HepG2 (cell line): ENCODE measurements around the gene RAC3. TPM values are rescaled to one million over a fixed set of nuclear protein-coding genes. Genes with fewer than 3 reads are reported as not detected.
A peak's percentile ranks its signal among the peaks of the same experiment; 100 is the strongest.

Experiments
- DMAP1 ChIP-seq: IDR thresholded peaks from 2 replicates; pipeline ENCODE4 v1.6.1; 2016
- ONECUT2 ChIP-seq: sonication (generic); formaldehyde crosslinking; IDR thresholded peaks from 2 replicates; pipeline ENCODE4 v1.4.0; 2020; ENCODE audit warnings: missing genetic modification reagents
- PHB2 ChIP-seq: fragments of 450-650 bp; IDR thresholded peaks from 2 replicates; pipeline ENCODE4 v1.6.1; 2018; ENCODE audit not compliant: partially characterized antibody
- RNF2 ChIP-seq: fragments of 450-650 bp; conservative IDR thresholded peaks from 2 replicates; pipeline ENCODE4 v1.6.1; 2016; ENCODE audit warnings: low read depth
- TARDBP ChIP-seq: sonication (generic); formaldehyde crosslinking; IDR thresholded peaks from 2 replicates; pipeline ENCODE4 v1.8.0; 2022; ENCODE audit warnings: mild to moderate bottlenecking, missing genetic modification reagents
- ZNF292 ChIP-seq: sonication (generic); formaldehyde crosslinking; IDR thresholded peaks from 2 replicates; pipeline ENCODE4 v1.8.1; 2022; ENCODE audit warnings: mild to moderate bottlenecking, low read depth, missing genetic modification reagents, borderline replicate concordance
- ZNF556 ChIP-seq: sonication (generic); formaldehyde crosslinking; IDR thresholded peaks from 2 replicates; pipeline ENCODE4 v1.4.0; 2020; ENCODE audit warnings: mild to moderate bottlenecking, missing genetic modification reagents, borderline replicate concordance
- polyA plus RNA-seq, 8 experiments: library from polyadenylated mRNA; depleted of rRNA in 3 of 8; stranded (reverse) in 7 of 8; unstranded in 1 of 8; fragments of >200 nt; fragmentation: Illumina TruSeq in 4 of 8; extraction: Trizol in 4 of 8; gene quantifications; 2 replicates each; pipeline versions ENCODE4 v1.2.1 to v1.2.3, GENCODE V29; 2011 to 2016; ENCODE audit warnings: low read depth in 4 of 8, missing spikeins in 1 of 8, mixed read lengths in 1 of 8; ENCODE audit not compliant: insufficient read depth in 1 of 8
- total RNA-seq, 5 experiments: library from RNA; depleted of rRNA; stranded (reverse); fragments of >200 nt; fragmentation: Illumina TruSeq; extraction: Trizol; gene quantifications; 2 replicates each; pipeline ENCODE4 v1.2.3, GENCODE V29; 2016; ENCODE audit warnings: low read depth in 1 of 5
- TF ChIP-seq, protein P1 (sequence below): sonication (generic); formaldehyde crosslinking; IDR thresholded peaks from 2 replicates; pipeline ENCODE4 v1.9.0; 2021; ENCODE audit warnings: mild to moderate bottlenecking, missing genetic modification reagents
- TF ChIP-seq, protein P2 (sequence below): sonication (generic); formaldehyde crosslinking; IDR thresholded peaks from 2 replicates; pipeline ENCODE4 v1.4.0; 2020; ENCODE audit warnings: mild to moderate bottlenecking, missing genetic modification reagents
- TF ChIP-seq, protein P3 (sequence below): sonication (generic); formaldehyde crosslinking; IDR thresholded peaks from 2 replicates; pipeline ENCODE4 v1.4.0; 2020; ENCODE audit warnings: mild to moderate bottlenecking, missing genetic modification reagents
- TF ChIP-seq, protein P4 (sequence below): IDR thresholded peaks from 2 replicates; pipeline ENCODE4 v1.6.1; 2016
- TF ChIP-seq, protein P5 (sequence below): IDR thresholded peaks from 2 replicates; pipeline ENCODE4 v1.4.0; 2020; ENCODE audit warnings: mild to moderate bottlenecking, missing genetic modification reagents

Gene RAC3
- total and polyA plus RNA-seq, 2 of the 13 experiments (the other 11 are each of a cell fraction or from before 2014, with no cell fraction given) = 10.5 to 21.3 TPM

DNA sequence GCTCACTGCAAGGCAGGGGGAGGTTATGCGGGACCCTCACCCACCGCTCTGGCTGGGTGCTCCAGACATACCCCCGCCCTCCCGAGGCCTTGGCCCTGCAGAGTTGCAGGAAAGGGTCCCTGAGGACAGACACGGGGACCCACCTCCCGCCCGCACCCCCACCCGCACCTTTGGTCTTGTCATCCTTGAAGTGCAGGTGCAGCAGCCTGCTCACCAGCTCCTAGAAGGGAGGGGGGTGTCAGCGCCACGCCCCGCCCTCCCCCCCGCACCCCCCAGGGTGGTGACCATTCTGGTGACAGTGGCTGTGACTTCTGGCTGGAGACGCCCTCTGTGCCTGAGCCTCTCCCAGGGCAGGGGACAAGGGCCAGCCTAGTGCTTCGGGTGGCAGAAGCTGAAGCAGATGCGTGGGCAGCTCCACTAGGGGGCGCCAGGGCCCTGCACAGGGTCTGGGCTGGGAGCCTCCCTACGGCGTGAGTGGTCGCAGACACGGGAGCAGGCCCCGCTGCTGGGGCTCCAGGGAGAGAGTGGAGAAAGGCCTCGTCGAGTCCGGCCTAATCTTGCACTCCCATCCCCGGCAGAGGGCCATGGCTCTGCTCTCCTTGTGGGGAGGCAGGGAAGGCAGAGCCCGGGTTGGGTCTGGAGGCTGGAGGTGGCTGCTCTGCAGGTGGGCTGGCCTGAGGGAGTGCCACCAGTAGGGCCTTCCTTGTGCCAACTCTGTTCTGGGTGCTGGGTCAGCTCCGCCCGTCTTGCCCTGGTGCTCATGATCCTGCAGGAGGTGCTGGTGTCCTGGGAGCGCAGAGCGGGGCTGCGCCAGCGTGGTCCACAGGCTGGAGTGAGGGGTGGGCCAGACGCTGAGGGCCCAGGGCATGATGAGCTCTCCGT lies 11.5 kb upstream of the RAC3 start (continued):
- TF ChIP-seq, protein P1, sequence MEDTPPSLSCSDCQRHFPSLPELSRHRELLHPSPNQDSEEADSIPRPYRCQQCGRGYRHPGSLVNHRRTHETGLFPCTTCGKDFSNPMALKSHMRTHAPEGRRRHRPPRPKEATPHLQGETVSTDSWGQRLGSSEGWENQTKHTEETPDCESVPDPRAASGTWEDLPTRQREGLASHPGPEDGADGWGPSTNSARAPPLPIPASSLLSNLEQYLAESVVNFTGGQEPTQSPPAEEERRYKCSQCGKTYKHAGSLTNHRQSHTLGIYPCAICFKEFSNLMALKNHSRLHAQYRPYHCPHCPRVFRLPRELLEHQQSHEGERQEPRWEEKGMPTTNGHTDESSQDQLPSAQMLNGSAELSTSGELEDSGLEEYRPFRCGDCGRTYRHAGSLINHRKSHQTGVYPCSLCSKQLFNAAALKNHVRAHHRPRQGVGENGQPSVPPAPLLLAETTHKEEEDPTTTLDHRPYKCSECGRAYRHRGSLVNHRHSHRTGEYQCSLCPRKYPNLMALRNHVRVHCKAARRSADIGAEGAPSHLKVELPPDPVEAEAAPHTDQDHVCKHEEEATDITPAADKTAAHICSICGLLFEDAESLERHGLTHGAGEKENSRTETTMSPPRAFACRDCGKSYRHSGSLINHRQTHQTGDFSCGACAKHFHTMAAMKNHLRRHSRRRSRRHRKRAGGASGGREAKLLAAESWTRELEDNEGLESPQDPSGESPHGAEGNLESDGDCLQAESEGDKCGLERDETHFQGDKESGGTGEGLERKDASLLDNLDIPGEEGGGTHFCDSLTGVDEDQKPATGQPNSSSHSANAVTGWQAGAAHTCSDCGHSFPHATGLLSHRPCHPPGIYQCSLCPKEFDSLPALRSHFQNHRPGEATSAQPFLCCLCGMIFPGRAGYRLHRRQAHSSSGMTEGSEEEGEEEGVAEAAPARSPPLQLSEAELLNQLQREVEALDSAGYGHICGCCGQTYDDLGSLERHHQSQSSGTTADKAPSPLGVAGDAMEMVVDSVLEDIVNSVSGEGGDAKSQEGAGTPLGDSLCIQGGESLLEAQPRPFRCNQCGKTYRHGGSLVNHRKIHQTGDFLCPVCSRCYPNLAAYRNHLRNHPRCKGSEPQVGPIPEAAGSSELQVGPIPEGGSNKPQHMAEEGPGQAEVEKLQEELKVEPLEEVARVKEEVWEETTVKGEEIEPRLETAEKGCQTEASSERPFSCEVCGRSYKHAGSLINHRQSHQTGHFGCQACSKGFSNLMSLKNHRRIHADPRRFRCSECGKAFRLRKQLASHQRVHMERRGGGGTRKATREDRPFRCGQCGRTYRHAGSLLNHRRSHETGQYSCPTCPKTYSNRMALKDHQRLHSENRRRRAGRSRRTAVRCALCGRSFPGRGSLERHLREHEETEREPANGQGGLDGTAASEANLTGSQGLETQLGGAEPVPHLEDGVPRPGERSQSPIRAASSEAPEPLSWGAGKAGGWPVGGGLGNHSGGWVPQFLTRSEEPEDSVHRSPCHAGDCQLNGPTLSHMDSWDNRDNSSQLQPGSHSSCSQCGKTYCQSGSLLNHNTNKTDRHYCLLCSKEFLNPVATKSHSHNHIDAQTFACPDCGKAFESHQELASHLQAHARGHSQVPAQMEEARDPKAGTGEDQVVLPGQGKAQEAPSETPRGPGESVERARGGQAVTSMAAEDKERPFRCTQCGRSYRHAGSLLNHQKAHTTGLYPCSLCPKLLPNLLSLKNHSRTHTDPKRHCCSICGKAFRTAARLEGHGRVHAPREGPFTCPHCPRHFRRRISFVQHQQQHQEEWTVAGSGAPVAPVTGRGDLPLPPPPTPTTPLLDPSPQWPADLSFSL (CRISPR knock-in tag) = no peak
- TF ChIP-seq TARDBP (CRISPR knock-in tag) (no peak), ZNF556 (peak; percentile 14; the same call in 1 of the 2 replicates), DMAP1 (CRISPR knock-in tag) (no peak), ONECUT2 (no peak), ZNF292 (CRISPR knock-in tag) (no peak), RNF2 (no peak), PHB2 (no peak)
- TF ChIP-seq, protein P2, sequence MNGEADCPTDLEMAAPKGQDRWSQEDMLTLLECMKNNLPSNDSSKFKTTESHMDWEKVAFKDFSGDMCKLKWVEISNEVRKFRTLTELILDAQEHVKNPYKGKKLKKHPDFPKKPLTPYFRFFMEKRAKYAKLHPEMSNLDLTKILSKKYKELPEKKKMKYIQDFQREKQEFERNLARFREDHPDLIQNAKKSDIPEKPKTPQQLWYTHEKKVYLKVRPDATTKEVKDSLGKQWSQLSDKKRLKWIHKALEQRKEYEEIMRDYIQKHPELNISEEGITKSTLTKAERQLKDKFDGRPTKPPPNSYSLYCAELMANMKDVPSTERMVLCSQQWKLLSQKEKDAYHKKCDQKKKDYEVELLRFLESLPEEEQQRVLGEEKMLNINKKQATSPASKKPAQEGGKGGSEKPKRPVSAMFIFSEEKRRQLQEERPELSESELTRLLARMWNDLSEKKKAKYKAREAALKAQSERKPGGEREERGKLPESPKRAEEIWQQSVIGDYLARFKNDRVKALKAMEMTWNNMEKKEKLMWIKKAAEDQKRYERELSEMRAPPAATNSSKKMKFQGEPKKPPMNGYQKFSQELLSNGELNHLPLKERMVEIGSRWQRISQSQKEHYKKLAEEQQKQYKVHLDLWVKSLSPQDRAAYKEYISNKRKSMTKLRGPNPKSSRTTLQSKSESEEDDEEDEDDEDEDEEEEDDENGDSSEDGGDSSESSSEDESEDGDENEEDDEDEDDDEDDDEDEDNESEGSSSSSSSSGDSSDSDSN (CRISPR knock-in tag) = peak; percentile 31; the same call in 1 of the 2 replicates
- TF ChIP-seq, protein P3, sequence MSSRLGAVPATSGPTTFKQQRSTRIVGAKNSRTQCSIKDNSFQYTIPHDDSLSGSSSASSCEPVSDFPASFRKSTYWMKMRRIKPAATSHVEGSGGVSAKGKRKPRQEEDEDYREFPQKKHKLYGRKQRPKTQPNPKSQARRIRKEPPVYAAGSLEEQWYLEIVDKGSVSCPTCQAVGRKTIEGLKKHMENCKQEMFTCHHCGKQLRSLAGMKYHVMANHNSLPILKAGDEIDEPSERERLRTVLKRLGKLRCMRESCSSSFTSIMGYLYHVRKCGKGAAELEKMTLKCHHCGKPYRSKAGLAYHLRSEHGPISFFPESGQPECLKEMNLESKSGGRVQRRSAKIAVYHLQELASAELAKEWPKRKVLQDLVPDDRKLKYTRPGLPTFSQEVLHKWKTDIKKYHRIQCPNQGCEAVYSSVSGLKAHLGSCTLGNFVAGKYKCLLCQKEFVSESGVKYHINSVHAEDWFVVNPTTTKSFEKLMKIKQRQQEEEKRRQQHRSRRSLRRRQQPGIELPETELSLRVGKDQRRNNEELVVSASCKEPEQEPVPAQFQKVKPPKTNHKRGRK (CRISPR knock-in tag) = no peak
- TF ChIP-seq, protein P4, sequence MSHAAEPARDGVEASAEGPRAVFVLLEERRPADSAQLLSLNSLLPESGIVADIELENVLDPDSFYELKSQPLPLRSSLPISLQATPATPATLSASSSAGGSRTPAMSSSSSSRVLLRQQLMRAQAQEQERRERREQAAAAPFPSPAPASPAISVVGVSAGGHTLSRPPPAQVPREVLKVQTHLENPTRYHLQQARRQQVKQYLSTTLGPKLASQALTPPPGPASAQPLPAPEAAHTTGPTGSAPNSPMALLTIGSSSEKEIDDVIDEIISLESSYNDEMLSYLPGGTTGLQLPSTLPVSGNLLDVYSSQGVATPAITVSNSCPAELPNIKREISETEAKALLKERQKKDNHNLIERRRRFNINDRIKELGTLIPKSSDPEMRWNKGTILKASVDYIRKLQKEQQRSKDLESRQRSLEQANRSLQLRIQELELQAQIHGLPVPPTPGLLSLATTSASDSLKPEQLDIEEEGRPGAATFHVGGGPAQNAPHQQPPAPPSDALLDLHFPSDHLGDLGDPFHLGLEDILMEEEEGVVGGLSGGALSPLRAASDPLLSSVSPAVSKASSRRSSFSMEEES (CRISPR knock-in tag) = peak; percentile 31
- TF ChIP-seq, protein P5, sequence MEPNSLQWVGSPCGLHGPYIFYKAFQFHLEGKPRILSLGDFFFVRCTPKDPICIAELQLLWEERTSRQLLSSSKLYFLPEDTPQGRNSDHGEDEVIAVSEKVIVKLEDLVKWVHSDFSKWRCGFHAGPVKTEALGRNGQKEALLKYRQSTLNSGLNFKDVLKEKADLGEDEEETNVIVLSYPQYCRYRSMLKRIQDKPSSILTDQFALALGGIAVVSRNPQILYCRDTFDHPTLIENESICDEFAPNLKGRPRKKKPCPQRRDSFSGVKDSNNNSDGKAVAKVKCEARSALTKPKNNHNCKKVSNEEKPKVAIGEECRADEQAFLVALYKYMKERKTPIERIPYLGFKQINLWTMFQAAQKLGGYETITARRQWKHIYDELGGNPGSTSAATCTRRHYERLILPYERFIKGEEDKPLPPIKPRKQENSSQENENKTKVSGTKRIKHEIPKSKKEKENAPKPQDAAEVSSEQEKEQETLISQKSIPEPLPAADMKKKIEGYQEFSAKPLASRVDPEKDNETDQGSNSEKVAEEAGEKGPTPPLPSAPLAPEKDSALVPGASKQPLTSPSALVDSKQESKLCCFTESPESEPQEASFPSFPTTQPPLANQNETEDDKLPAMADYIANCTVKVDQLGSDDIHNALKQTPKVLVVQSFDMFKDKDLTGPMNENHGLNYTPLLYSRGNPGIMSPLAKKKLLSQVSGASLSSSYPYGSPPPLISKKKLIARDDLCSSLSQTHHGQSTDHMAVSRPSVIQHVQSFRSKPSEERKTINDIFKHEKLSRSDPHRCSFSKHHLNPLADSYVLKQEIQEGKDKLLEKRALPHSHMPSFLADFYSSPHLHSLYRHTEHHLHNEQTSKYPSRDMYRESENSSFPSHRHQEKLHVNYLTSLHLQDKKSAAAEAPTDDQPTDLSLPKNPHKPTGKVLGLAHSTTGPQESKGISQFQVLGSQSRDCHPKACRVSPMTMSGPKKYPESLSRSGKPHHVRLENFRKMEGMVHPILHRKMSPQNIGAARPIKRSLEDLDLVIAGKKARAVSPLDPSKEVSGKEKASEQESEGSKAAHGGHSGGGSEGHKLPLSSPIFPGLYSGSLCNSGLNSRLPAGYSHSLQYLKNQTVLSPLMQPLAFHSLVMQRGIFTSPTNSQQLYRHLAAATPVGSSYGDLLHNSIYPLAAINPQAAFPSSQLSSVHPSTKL (CRISPR knock-in tag) = 0 out of 2 replicates have a peak, but pooled peaks have one; percentile 14
